MCF 10A (cell line): ENCODE data around the gene KRTCAP2. TPM values are rescaled to one million over a fixed set of nuclear protein-coding genes. Genes with fewer than 3 reads are reported as not detected.

Source experiments
- BruUV-seq: library from RNA; stranded (reverse); fragments of 400-500 nt; replicated peaks from 2 replicates; lab custom pipeline; 2021; lab: Mats Ljungman, UMichigan
- CTCF ChIA-PET: fragments of 300-600 bp; sonication (Branson Sonifier 250); formaldehyde crosslinking; extraction: SDS; loops from one replicate; lab custom pipeline; 2021; ENCODE audit warnings: antibody characterized with exemption, inconsistent platforms; lab: Yijun Ruan, JAX
- POLR2A ChIA-PET: fragments of 300-600, 350-650 bp; sonication (Branson Sonifier 250); formaldehyde crosslinking; extraction: SDS; loops from one replicate; lab custom pipeline; 2020; ENCODE audit warnings: antibody characterized with exemption, inconsistent platforms; lab: Yijun Ruan, JAX
- DNase-seq: peaks from one replicate; pipeline ENCODE4 v3.0.0-alpha.2; 2018; ENCODE audit not compliant: unreplicated experiment
- H3K27ac Mint-ChIP-seq: one replicate; pipeline ENCODE4 v1.8.0; 2022; ENCODE audit warnings: mild to moderate bottlenecking, low read depth, mixed read lengths; ENCODE audit not compliant: unreplicated experiment
- H3K27me3 Mint-ChIP-seq: one replicate; pipeline ENCODE4 v1.8.0; 2022; ENCODE audit warnings: mixed read lengths; ENCODE audit not compliant: insufficient read depth, unreplicated experiment
- H3K36me3 Mint-ChIP-seq: one replicate; pipeline ENCODE4 v1.8.0; 2022; ENCODE audit warnings: mild to moderate bottlenecking, moderate library complexity, mixed read lengths; ENCODE audit not compliant: insufficient read depth, unreplicated experiment
- H3K4me1 Mint-ChIP-seq: one replicate; pipeline ENCODE4 v1.8.0; 2022; ENCODE audit warnings: mixed read lengths; ENCODE audit not compliant: insufficient read depth, unreplicated experiment
- H3K4me3 Mint-ChIP-seq: one replicate; pipeline ENCODE4 v1.8.0; 2022; ENCODE audit warnings: mild to moderate bottlenecking, moderate library complexity, mixed read lengths; ENCODE audit not compliant: unreplicated experiment
- H3K9me3 Mint-ChIP-seq: one replicate; pipeline ENCODE4 v1.8.0; 2022; ENCODE audit warnings: mixed read lengths; ENCODE audit not compliant: unreplicated experiment
- CTCF ChIP-seq: fragments of 200-600 bp; IDR thresholded peaks from one replicate; pipeline ENCODE4 v1.8.0; 2022; ENCODE audit warnings: antibody characterized with exemption, mild to moderate bottlenecking; ENCODE audit not compliant: unreplicated experiment
- intact Hi-C: fragments of 100-400 bp; cut with micrococcal nuclease; formaldehyde crosslinking; loops from 2 replicates; pipeline ENCODE4 v1.14.1; 2022
- total RNA-seq: library from RNA; stranded (reverse); gene quantifications from 2 replicates; pipeline ENCODE4 v1.2.3, GENCODE V29; 2022

Gene KRTCAP2
- total RNA-seq, 1 experiment from 2014 or later: 313 TPM

GRCh38 chr1:155137154-155137949 is 35.8 kb downstream of the KRTCAP2 start:
- intact Hi-C loops: no loop called here

GRCh38 chr1:155136748-155137147 is 36.4 kb downstream of the KRTCAP2 start:
- no TSS peak for BruUV-seq
- Mint-ChIP-seq H3K36me3 (peaks cover 72% of the 10 kb centered on the region), H3K27me3 (no peaks in the 10 kb centered on the region), H3K27ac (peak overlapping the region; percentile 94), H3K4me1 (peaks cover 38% of the 10 kb centered on the region), H3K9me3 (no peaks in the 10 kb centered on the region), H3K4me3 (peak overlapping the region; percentile 80)
- TF ChIP-seq CTCF: no peak
- ChIA-PET CTCF (interaction anchor here (0.6 to 14.0 kb wide), 10 partner anchors 11 to 1250 kb away, joined by 3 to 161 read pairs (median 4); partner anchors contain the start of gene KRTCAP2), POLR2A (interaction anchor here (0.6 to 8.1 kb wide), 14 partner anchors 12 to 153 kb away, joined by 3 to 238 read pairs (median 7); partner anchors contain the start of genes EFNA1, FLAD1, KRTCAP2 and TRIM46)
- intact Hi-C loops: no loop called here
- peak; percentile 16 for DNase-seq

More at GRCh38 chr1:155137154-155137949, 35.8 kb downstream of the KRTCAP2 start:
- H3K27ac Mint-ChIP-seq: no peak overlapping the region
- peaks cover 35% of the 10 kb centered on the region for H3K4me1 Mint-ChIP-seq
- CTCF ChIA-PET: interaction anchor here (0.6 to 14.0 kb wide), 15 partner anchors 9 to 1249 kb away, joined by 3 to 161 read pairs (median 4); partner anchors contain the start of gene KRTCAP2
- no peak for TF ChIP-seq CTCF
- peak overlapping the region; percentile 80 for H3K4me3 Mint-ChIP-seq
- BruUV-seq: no TSS peak
- peak; percentile 5 for DNase-seq
- H3K9me3 Mint-ChIP-seq: no peaks in the 10 kb centered on the region
- H3K27me3 Mint-ChIP-seq: no peaks in the 10 kb centered on the region
- POLR2A ChIA-PET: interaction anchor here (0.6 to 8.1 kb wide), 13 partner anchors 12 to 162 kb away, joined by 3 to 238 read pairs (median 7); partner anchors contain the start of genes EFNA1, FLAD1, KRTCAP2 and TRIM46
- peaks cover 66% of the 10 kb centered on the region for H3K36me3 Mint-ChIP-seq

GRCh38 chr1:155135415-155136028 is 37.6 kb downstream of the KRTCAP2 start, which contains the start of gene SLC50A1:
SLC50A1 (plus strand) TSS chr1:155135852; CDS start chr1:155135912, 60 bp downstream.
- POLR2A ChIA-PET: interaction anchor here (0.7 to 8.1 kb wide), 43 partner anchors 10 to 1173 kb away, joined by 3 to 238 read pairs (median 5); partner anchors contain the start of genes ADAM15, CKS1B, EFNA1 and FLAD1
- CTCF ChIA-PET: interaction anchor here (0.5 to 14.0 kb wide), 17 partner anchors 9 to 202 kb away, joined by 3 to 161 read pairs (median 4); partner anchors contain the start of gene KRTCAP2

More at GRCh38 chr1:155135415-155136028, 37.6 kb downstream of the KRTCAP2 start, which contains the start of gene SLC50A1:
- Mint-ChIP-seq H3K36me3 (peaks cover 83% of the 10 kb centered on the region), H3K4me3 (peak within 1 kb of the TSS; percentile 80), H3K9me3 (no peaks in the 10 kb centered on the region), H3K4me1 (peaks cover 50% of the 10 kb centered on the region), H3K27ac (peak within 1 kb of the TSS; percentile 94), H3K27me3 (no peaks in the 10 kb centered on the region)
- no peak for TF ChIP-seq CTCF
- BruUV-seq: no TSS peak
- intact Hi-C loops: no loop called here
- DNase-seq: peak; percentile 94
